ENCODE measurements around the gene COL4A2. TPM values are rescaled to one million over a fixed set of nuclear protein-coding genes. Genes with fewer than 3 reads are reported as not detected.

The COL4A2 gene
- total RNA-seq, 4 donors from 2014 or later = 419 to 931 (median 555) TPM

DNA sequence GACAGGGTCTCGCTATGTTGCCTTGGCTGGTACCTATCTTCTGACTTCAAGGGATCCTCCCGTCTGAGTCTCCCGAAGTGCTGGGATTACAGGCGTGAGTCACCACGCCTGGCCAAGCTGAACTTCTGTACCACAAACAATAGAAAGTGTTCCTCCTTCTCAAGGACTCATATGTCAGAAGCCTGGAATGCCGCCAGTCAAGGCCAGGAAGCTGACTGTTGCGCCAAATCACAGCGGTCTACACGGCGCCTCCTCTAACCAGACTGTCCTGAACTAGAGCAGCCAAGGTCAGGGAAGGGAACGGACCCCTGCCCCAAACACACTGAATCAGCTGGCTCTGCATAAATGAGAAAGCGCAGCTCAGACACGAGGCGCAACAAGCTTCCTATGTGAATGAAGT lies 239.8 kb downstream of the COL4A2 start:
- DNase-seq (ENCODE audit: extremely low spot score) = no peak
- Histone ChIP-seq H3K4me3 (no peak overlapping the region), H3K27me3 (no peaks in the 10 kb centered on the region), H3K36me3 (no peaks in the 10 kb centered on the region), H3K27ac (replicated peaks in 1 of 4) (peak overlapping the region in 3 of 4 donors; percentile 12 to 63 (median 28)), H3K4me1 (peaks cover 18 to 35% (median 33%) of the 10 kb centered on the region in 4 donors), H3K9me3 (no peaks in the 10 kb centered on the region)
- intact Hi-C loops (cut with DNase I) = no loop called here
- TF ChIP-seq EP300 (IDR thresholded peaks at IDR 0.05) (no peak), POLR2AphosphoS5 (IDR thresholded peaks at IDR 0.05) (peak; percentile 48 to 67)
- 79% methylated on average over 13 of the region's 14 CpGs for WGBS

DNA sequence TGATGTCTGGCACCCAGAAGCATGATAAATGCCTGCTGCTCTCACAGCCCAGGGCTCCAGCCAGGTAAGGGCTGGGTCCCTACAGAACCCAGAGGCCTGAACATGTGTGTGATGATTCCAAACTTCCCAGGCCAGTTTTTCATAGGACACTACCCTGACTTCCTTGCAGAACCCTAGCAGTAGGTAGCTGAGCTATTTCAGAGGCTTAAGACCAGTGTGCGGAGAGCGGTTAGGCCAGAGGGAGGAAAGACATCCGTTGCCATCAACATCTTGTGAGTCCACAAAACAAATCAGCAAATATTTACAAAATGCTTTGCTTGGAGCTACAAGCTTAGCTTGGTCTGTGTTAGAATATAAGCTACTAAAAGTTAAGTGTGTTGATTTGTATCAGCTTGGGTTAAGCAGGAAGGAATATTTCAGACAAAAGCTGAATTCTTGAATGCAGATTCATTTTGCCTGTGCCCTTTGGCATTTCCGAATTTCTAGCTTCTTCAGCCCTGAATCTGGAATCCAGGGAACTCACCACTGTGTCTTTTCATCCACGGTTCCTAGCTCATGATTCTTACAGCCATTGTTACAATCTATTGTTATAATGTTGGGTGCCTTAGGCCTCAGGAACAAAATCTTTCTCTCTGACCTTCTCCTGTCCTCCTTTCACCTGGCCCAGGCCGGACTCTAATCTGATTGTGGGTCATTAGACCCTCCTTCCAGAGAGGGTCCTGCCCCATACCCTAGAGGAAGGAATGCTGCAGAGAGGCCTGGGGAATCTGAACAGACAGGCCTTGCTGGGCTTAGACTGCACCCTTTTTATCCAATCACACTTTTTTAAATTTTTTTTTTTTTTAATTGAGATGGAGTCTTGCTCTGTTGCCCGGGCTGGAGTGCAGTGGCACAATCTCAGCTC lies 242.1 kb downstream of the COL4A2 start:
- no peak overlapping the region for H3K27ac ChIP-seq (replicated peaks in 1 of 4)
- no peak overlapping the region for H3K4me3 ChIP-seq
- intact Hi-C loops (cut with DNase I) = no loop called here
- H3K36me3 ChIP-seq = no peaks in the 10 kb centered on the region
- no peaks in the 10 kb centered on the region for H3K9me3 ChIP-seq
- DNase-seq (ENCODE audit: extremely low spot score) = no peak
- no peaks in the 10 kb centered on the region for H3K27me3 ChIP-seq
- TF ChIP-seq POLR2AphosphoS5 (IDR thresholded peaks at IDR 0.05) = no peak
- TF ChIP-seq, protein P1, sequence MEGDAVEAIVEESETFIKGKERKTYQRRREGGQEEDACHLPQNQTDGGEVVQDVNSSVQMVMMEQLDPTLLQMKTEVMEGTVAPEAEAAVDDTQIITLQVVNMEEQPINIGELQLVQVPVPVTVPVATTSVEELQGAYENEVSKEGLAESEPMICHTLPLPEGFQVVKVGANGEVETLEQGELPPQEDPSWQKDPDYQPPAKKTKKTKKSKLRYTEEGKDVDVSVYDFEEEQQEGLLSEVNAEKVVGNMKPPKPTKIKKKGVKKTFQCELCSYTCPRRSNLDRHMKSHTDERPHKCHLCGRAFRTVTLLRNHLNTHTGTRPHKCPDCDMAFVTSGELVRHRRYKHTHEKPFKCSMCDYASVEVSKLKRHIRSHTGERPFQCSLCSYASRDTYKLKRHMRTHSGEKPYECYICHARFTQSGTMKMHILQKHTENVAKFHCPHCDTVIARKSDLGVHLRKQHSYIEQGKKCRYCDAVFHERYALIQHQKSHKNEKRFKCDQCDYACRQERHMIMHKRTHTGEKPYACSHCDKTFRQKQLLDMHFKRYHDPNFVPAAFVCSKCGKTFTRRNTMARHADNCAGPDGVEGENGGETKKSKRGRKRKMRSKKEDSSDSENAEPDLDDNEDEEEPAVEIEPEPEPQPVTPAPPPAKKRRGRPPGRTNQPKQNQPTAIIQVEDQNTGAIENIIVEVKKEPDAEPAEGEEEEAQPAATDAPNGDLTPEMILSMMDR (IDR thresholded peaks at IDR 0.05) = no peak
- no peak for TF ChIP-seq POLR2A (IDR thresholded peaks at IDR 0.05; ENCODE audit: low read depth)
- no peak for TF ChIP-seq EP300 (IDR thresholded peaks at IDR 0.05)
- peaks cover 4 to 28% (median 21%) of the 10 kb centered on the region in 4 donors for H3K4me1 ChIP-seq
- WGBS = 90% methylated on average over 7 of the region's 7 CpGs

DNA sequence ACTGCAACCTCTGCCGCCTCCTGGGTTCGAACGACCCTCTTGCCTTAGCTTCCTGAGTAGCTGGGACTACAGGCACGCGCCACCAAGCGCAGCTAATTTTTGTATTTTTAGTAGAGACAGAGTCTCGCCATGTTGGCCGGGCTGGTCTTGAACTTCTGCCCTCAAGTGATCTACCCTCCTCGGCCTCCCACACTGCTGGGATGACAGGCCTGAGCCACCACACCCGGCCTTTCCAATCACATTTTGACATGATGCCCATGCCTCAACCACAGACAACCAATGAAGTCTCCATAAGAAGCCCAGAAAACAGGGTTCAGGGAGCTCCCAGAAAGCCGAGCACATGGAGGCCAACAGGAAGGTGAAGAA lies 242.7 kb downstream of the COL4A2 start:
- Histone ChIP-seq H3K36me3 (no peaks in the 10 kb centered on the region), H3K4me1 (peaks cover 4 to 28% (median 22%) of the 10 kb centered on the region in 4 donors), H3K27me3 (no peaks in the 10 kb centered on the region), H3K9me3 (no peaks in the 10 kb centered on the region), H3K27ac (replicated peaks in 1 of 4) (no peak overlapping the region), H3K4me3 (no peak overlapping the region)
- TF ChIP-seq POLR2A (IDR thresholded peaks at IDR 0.05; ENCODE audit: low read depth) = no peak
- TF ChIP-seq, protein P1 (IDR thresholded peaks at IDR 0.05) = no peak
- TF ChIP-seq POLR2AphosphoS5 (IDR thresholded peaks at IDR 0.05) = no peak
- TF ChIP-seq EP300 (IDR thresholded peaks at IDR 0.05) = no peak
- no peak for DNase-seq (ENCODE audit: extremely low spot score)
- 98% methylated on average over 10 of the region's 11 CpGs for WGBS
- intact Hi-C loops (cut with DNase I) = no loop called here

DNA sequence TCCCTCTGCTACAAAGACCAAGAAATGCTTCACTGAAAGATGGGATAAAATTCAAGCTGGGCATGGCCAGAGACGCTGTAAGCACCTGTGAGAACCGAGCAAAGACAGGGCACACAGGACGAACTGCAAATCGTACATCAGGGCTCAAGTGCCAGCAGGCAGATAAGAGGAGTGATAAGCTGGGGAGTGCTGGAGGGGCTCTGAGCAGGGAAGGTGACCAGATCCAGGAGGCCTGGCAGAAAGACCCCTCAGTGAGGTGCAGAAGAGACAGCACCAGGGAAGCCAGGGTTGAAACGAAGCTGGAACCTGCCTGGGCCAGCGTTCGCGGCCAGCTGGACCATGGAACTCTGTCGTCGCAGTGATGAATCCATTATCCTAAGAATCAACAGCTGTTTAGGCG lies 244.2 kb downstream of the COL4A2 start:
- no peak overlapping the region for H3K4me3 ChIP-seq
- H3K4me1 ChIP-seq = peaks cover 4 to 22% (median 20%) of the 10 kb centered on the region in 4 donors
- intact Hi-C loops (cut with DNase I) = no loop called here
- no peaks in the 10 kb centered on the region for H3K9me3 ChIP-seq
- peak overlapping the region in 2 of 4 donors; percentile 18 to 20 for H3K27ac ChIP-seq (replicated peaks in 1 of 4)
- no peaks in the 10 kb centered on the region for H3K27me3 ChIP-seq
- TF ChIP-seq, protein P1 (IDR thresholded peaks at IDR 0.05) = no peak
- no peak for TF ChIP-seq POLR2A (IDR thresholded peaks at IDR 0.05; ENCODE audit: low read depth)
- TF ChIP-seq EP300 (IDR thresholded peaks at IDR 0.05) = no peak
- TF ChIP-seq POLR2AphosphoS5 (IDR thresholded peaks at IDR 0.05) = no peak
- 78% methylated on average over 11 of the region's 11 CpGs for WGBS
- H3K36me3 ChIP-seq = peaks cover 0 to 7% (median 2%) of the 10 kb centered on the region in 4 donors
- no peak for DNase-seq (ENCODE audit: extremely low spot score)

DNA sequence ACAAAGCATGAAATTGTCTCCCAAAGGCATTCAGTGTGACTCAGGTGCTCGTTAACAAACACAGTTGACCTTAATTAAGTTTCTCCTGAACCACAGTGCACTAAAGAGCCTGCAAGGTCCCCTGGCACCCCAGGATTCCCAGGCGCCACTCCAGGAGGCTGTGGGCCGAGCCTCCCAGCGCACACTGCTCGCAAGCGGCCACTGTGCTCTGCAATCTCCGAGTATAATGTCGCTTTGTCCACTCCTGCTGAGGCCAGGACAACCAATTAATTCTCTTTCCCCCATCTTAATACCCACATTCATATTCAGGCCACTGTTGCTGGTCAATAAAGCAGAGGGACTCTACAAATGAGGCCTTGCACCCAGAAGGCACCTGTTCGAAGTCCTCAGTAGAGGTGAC lies 245.7 kb downstream of the COL4A2 start:
- intact Hi-C loops (cut with DNase I) = no loop called here
- Histone ChIP-seq H3K9me3 (peaks cover 0 to 5% (median 0%) of the 10 kb centered on the region in 4 donors), H3K36me3 (peaks cover 0 to 21% (median 10%) of the 10 kb centered on the region in 4 donors), H3K4me1 (peaks cover 4 to 10% (median 7%) of the 10 kb centered on the region in 4 donors), H3K27ac (replicated peaks in 1 of 4) (no peak overlapping the region), H3K4me3 (no peak overlapping the region), H3K27me3 (no peaks in the 10 kb centered on the region)
- TF ChIP-seq EP300 (IDR thresholded peaks at IDR 0.05) = no peak
- no peak for TF ChIP-seq POLR2A (IDR thresholded peaks at IDR 0.05; ENCODE audit: low read depth)
- TF ChIP-seq, protein P1 (IDR thresholded peaks at IDR 0.05) = no peak
- no peak for TF ChIP-seq POLR2AphosphoS5 (IDR thresholded peaks at IDR 0.05)
- 95% methylated on average over 9 of the region's 9 CpGs for WGBS
- DNase-seq (ENCODE audit: extremely low spot score) = no peak

All from esophagus muscularis mucosa (tissue), 4 donors.